ENCODE data around the gene CUZD1.

CUZD1 gene

GRCh38 chr10:122844146-122844545 is 1.5 kb downstream of the CUZD1 start:
- Histone ChIP-seq H3K9me2 (ENCODE audit: low read depth, low read length) (no peaks in the 10 kb centered on the region), H3K4me1 (ENCODE audit: insufficient read depth, low read length, severe bottlenecking) (no peaks in the 10 kb centered on the region), H3K79me2 (ENCODE audit: insufficient read depth, low read length) (no peaks in the 10 kb centered on the region), H4K20me1 (ENCODE audit: insufficient read depth, low read length) (no peaks in the 10 kb centered on the region), H3K27me3 (ENCODE audit: insufficient read depth, low read length) (no peaks in the 10 kb centered on the region), H3K4me3 (ENCODE audit: low read depth, low read length, poor library complexity, severe bottlenecking) (no peak overlapping the region), H3K9ac (ENCODE audit: low read length) (no peak overlapping the region), H3K27ac (ENCODE audit: low read depth, low read length, poor library complexity, severe bottlenecking) (no peak overlapping the region), H3K9me3 (ENCODE audit: low read length) (0 out of 2 replicates have a peak, but pooled peaks cover 5% of the 10 kb centered on the region), H3F3A (ENCODE audit: insufficient read depth, low read length) (no peaks in the 10 kb centered on the region), H2AFZ (ENCODE audit: low read length) (no peak overlapping the region), H3K36me3 (ENCODE audit: insufficient read depth, low read length) (peaks cover 11% of the 10 kb centered on the region), H3K4me2 (ENCODE audit: low read length) (no peak overlapping the region)
- TF ChIP-seq EZH2 (IDR thresholded peaks at IDR 0.05; ENCODE audit: borderline replicate concordance, low read length), result no peak
- TF ChIP-seq CTCF (IDR thresholded peaks at IDR 0.05; ENCODE audit: low read length), result no peak

- no peak overlapping the region for H3K27ac ChIP-seq (ENCODE audit: low read depth, low read length, poor library complexity, severe bottlenecking)
- no peak for TF ChIP-seq EZH2 (IDR thresholded peaks at IDR 0.05; ENCODE audit: borderline replicate concordance, low read length)
- TF ChIP-seq CTCF (IDR thresholded peaks at IDR 0.05; ENCODE audit: low read length), result no peak
- H3K36me3 ChIP-seq (ENCODE audit: insufficient read depth, low read length), result peaks cover 16% of the 10 kb centered on the region
- H3K79me2 ChIP-seq (ENCODE audit: insufficient read depth, low read length), result no peaks in the 10 kb centered on the region
- no peak overlapping the region for H2AFZ ChIP-seq (ENCODE audit: low read length)
- H3K9ac ChIP-seq (ENCODE audit: low read length), result no peak overlapping the region
- H4K20me1 ChIP-seq (ENCODE audit: insufficient read depth, low read length), result no peaks in the 10 kb centered on the region
- no peaks in the 10 kb centered on the region for H3F3A ChIP-seq (ENCODE audit: insufficient read depth, low read length)
- no peaks in the 10 kb centered on the region for H3K27me3 ChIP-seq (ENCODE audit: insufficient read depth, low read length)
- no peak overlapping the region for H3K4me3 ChIP-seq (ENCODE audit: low read depth, low read length, poor library complexity, severe bottlenecking)
- 0 out of 2 replicates have a peak, but pooled peaks cover 5% of the 10 kb centered on the region for H3K9me3 ChIP-seq (ENCODE audit: low read length)
- H3K4me1 ChIP-seq (ENCODE audit: insufficient read depth, low read length, severe bottlenecking), result no peaks in the 10 kb centered on the region
- H3K4me2 ChIP-seq (ENCODE audit: low read length), result no peak overlapping the region
- no peaks in the 10 kb centered on the region for H3K9me2 ChIP-seq (ENCODE audit: low read depth, low read length)
These were observed 4.1 kb downstream of the CUZD1 start for GRCh38 chr10:122841569-122841968.

GRCh38 chr10:122839505-122839904 is 6.2 kb downstream of the CUZD1 start:
- Histone ChIP-seq H3K27ac (ENCODE audit: low read depth, low read length, poor library complexity, severe bottlenecking) (no peak overlapping the region), H3K36me3 (ENCODE audit: insufficient read depth, low read length) (peaks cover 17% of the 10 kb centered on the region), H3K4me3 (ENCODE audit: low read depth, low read length, poor library complexity, severe bottlenecking) (no peak overlapping the region), H3K9me2 (ENCODE audit: low read depth, low read length) (no peaks in the 10 kb centered on the region), H4K20me1 (ENCODE audit: insufficient read depth, low read length) (no peaks in the 10 kb centered on the region), H3K79me2 (ENCODE audit: insufficient read depth, low read length) (no peaks in the 10 kb centered on the region), H2AFZ (ENCODE audit: low read length) (no peak overlapping the region), H3K27me3 (ENCODE audit: insufficient read depth, low read length) (no peaks in the 10 kb centered on the region), H3K4me2 (ENCODE audit: low read length) (no peak overlapping the region), H3K4me1 (ENCODE audit: insufficient read depth, low read length, severe bottlenecking) (no peaks in the 10 kb centered on the region), H3K9ac (ENCODE audit: low read length) (no peak overlapping the region), H3F3A (ENCODE audit: insufficient read depth, low read length) (no peaks in the 10 kb centered on the region), H3K9me3 (ENCODE audit: low read length) (0 out of 2 replicates have a peak, but pooled peaks cover 5% of the 10 kb centered on the region)
- TF ChIP-seq EZH2 (IDR thresholded peaks at IDR 0.05; ENCODE audit: borderline replicate concordance, low read length), result no peak
- TF ChIP-seq CTCF (IDR thresholded peaks at IDR 0.05; ENCODE audit: low read length), result no peak
